Measurements from ENCODE around the gene SORCS1.

The SORCS1 gene

GRCh38 chr10:107144490-107144889 is 20.0 kb downstream of the SORCS1 start:
- no peak for TF ChIP-seq ZFX (IDR thresholded peaks at IDR 0.05; ENCODE audit: borderline replicate concordance)
- no peak overlapping the region for H3K27ac ChIP-seq

GRCh38 chr10:107141524-107142061 is 22.9 kb downstream of the SORCS1 start:
- no peak for TF ChIP-seq CTCF (IDR thresholded peaks at IDR 0.05)
- no peak for TF ChIP-seq ZFX (IDR thresholded peaks at IDR 0.05; ENCODE audit: borderline replicate concordance)
- H3K27ac ChIP-seq: no peak overlapping the region

- no peak for TF ChIP-seq ZFX (IDR thresholded peaks at IDR 0.05; ENCODE audit: borderline replicate concordance)
- no peak for TF ChIP-seq CTCF (IDR thresholded peaks at IDR 0.05)
- no peak overlapping the region for H3K27ac ChIP-seq
Observed at GRCh38 chr10:107139237-107139636, 25.3 kb downstream of the SORCS1 start.

- TF ChIP-seq CTCF (IDR thresholded peaks at IDR 0.05) (no peak), ZFX (IDR thresholded peaks at IDR 0.05; ENCODE audit: borderline replicate concordance) (no peak)
Observed at GRCh38 chr10:107133656-107134055, 30.9 kb downstream of the SORCS1 start.

GRCh38 chr10:107129000-107129399 is 35.5 kb downstream of the SORCS1 start:
- H3K27ac ChIP-seq: no peak overlapping the region
- no peak for TF ChIP-seq ZFX (IDR thresholded peaks at IDR 0.05; ENCODE audit: borderline replicate concordance)
- TF ChIP-seq CTCF (IDR thresholded peaks at IDR 0.05): no peak

More at GRCh38 chr10:107133656-107134055, 30.9 kb downstream of the SORCS1 start:
- H3K27ac ChIP-seq: no peak overlapping the region

GRCh38 chr10:107126512-107127065 is 37.9 kb downstream of the SORCS1 start:
- H3K27ac ChIP-seq: no peak overlapping the region
- no peak for TF ChIP-seq CTCF (IDR thresholded peaks at IDR 0.05)
- no peak for TF ChIP-seq ZFX (IDR thresholded peaks at IDR 0.05; ENCODE audit: borderline replicate concordance)

GRCh38 chr10:107122703-107123102 is 41.8 kb downstream of the SORCS1 start:
- no peak for TF ChIP-seq ZFX (IDR thresholded peaks at IDR 0.05; ENCODE audit: borderline replicate concordance)
- no peak overlapping the region for H3K27ac ChIP-seq

GRCh38 chr10:107118866-107119265 is 45.6 kb downstream of the SORCS1 start:
- H3K27ac ChIP-seq: no peak overlapping the region
- TF ChIP-seq CTCF (IDR thresholded peaks at IDR 0.05) (no peak), ZFX (IDR thresholded peaks at IDR 0.05; ENCODE audit: borderline replicate concordance) (no peak)
